Endometrial microvascular endothelial cells (primary cell): ENCODE measurements around the gene LAMA5. TPM values are rescaled to one million over a fixed set of nuclear protein-coding genes. Genes with fewer than 3 reads are reported as not detected.

ENCODE experiments used
- in situ Hi-C: cut with HindIII; loops from 2 replicates; pipeline ENCODE4 v1.10.0; 2017; ENCODE audit warnings: low sequenced_read_pairs, low pct_unique_long_range_greater_than_20kb; ENCODE audit errors: inconsistent ontology term
- total RNA-seq: library from RNA; depleted of rRNA; stranded (reverse); fragments of >200 nt; gene quantifications from one replicate; pipeline ENCODE4 v1.2.3, GENCODE V29; 2015; ENCODE audit errors: inconsistent ontology term

Gene LAMA5
- total RNA-seq, 1 donor from 2014 or later: 132 TPM

GRCh38 chr20:62362991-62363919 lies 3.9 kb downstream of the LAMA5 start:
- in situ Hi-C loops: no loop called here

GRCh38 chr20:62362590-62362940 lies 4.5 kb downstream of the LAMA5 start:
- in situ Hi-C loops: no loop called here

GRCh38 chr20:62361799-62362589 lies 5.1 kb downstream of the LAMA5 start:
- in situ Hi-C loops: no loop called here

GRCh38 chr20:62360854-62361798 lies 6.0 kb downstream of the LAMA5 start:
- in situ Hi-C loops: no loop called here

- in situ Hi-C loops: no loop called here
Measured at GRCh38 chr20:62359491-62360121, 7.5 kb downstream of the LAMA5 start.

- in situ Hi-C loops: no loop called here
Measured at GRCh38 chr20:62359043-62359490, 8.0 kb downstream of the LAMA5 start.

GRCh38 chr20:62358171-62359042 lies 8.7 kb downstream of the LAMA5 start:
- in situ Hi-C loops: no loop called here

- in situ Hi-C loops: no loop called here
Measured at GRCh38 chr20:62357681-62358080, 9.4 kb downstream of the LAMA5 start.

GRCh38 chr20:62357187-62357667 lies 9.9 kb downstream of the LAMA5 start:
- in situ Hi-C loops: no loop called here

GRCh38 chr20:62356589-62357186 lies 10.4 kb downstream of the LAMA5 start:
- in situ Hi-C loops: no loop called here

- in situ Hi-C loops: no loop called here
Measured at GRCh38 chr20:62355878-62356588, 11.1 kb downstream of the LAMA5 start.

GRCh38 chr20:62355516-62355877 lies 11.6 kb downstream of the LAMA5 start:
- in situ Hi-C loops: no loop called here

- in situ Hi-C loops: no loop called here
Measured at GRCh38 chr20:62354811-62355341, 12.2 kb downstream of the LAMA5 start.

- in situ Hi-C loops: no loop called here
Measured at GRCh38 chr20:62354031-62354808, 12.9 kb downstream of the LAMA5 start.

GRCh38 chr20:62353289-62354030 lies 13.7 kb downstream of the LAMA5 start:
- in situ Hi-C loops: no loop called here
